ENCODE data around the gene SAMD11. TPM values are rescaled to one million over a fixed set of nuclear protein-coding genes. Genes with fewer than 3 reads are reported as not detected.

Gene SAMD11
- total RNA-seq, 1 donor from 2014 or later = 3.7 TPM

DNA sequence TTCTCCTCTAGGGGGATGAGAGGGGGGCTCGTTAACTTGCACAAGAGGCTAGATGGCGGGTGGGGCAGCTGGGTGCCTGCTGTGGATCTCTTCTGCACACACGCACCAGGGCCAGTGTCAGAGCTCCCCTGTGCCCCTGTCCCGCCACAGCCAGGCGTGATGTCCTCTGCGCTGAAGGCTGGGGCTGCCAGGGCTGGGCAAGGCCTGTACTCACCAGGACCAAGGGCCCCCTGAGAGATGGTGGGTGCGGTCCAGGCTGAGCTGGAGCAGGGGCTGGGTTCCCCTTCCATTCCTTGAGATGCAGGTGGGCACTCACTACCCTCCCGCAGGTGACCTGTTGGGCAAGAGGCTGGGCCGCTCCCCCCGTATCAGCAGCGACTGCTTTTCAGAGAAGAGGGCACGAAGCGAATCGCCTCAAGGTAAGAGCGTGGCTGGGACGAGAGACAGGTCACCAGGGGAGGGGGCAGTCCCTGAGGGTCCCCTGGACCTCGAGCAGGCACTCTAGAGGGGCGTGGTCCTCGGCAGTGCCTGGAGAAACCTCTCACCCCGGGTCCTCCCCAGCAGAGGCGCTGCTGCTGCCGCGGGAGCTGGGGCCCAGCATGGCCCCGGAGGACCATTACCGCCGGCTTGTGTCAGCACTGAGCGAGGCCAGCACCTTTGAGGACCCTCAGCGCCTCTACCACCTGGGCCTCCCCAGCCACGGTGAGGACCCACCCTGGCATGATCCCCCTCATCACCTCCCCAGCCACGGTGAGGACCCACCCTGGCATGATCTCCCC, 15.2 kb downstream of the SAMD11 start:
- Histone ChIP-seq H3K4me1 (ENCODE audit: control insufficient read depth in 3 of 3, insufficient read depth in 3 of 3, low read length in 3 of 3) (peaks cover 14 to 36% (median 33%) of the 10 kb centered on the region in 3 donors), H3K27ac (ENCODE audit: low read depth, low read length) (no peak overlapping the region), H3K27me3 (ENCODE audit: control insufficient read depth in 3 of 3, insufficient read depth in 3 of 3, low read length in 3 of 3) (peaks cover 41 to 68% (median 63%) of the 10 kb centered on the region in 3 donors)

GRCh38 chr1:939511-940106, 15.9 kb downstream of the SAMD11 start:
- Histone ChIP-seq H3K9ac (ENCODE audit: low read depth in 1 of 3, low read length in 3 of 3) (peak overlapping the region in 2 of 3 donors; percentile 23 to 68), H3K36me3 (ENCODE audit: control insufficient read depth in 3 of 3, insufficient read depth in 3 of 3, low read length in 3 of 3) (no peaks in the 10 kb centered on the region), H3K9me3 (ENCODE audit: control insufficient read depth in 3 of 3, low read length in 3 of 3) (no peaks in the 10 kb centered on the region), H3K27me3 (ENCODE audit: control insufficient read depth in 3 of 3, insufficient read depth in 3 of 3, low read length in 3 of 3) (peaks cover 41 to 68% (median 63%) of the 10 kb centered on the region in 3 donors), H3K27ac (ENCODE audit: low read depth, low read length) (no peak overlapping the region), H3K4me3 (ENCODE audit: low read length in 3 of 3) (peak overlapping the region; percentile 30 to 52 (median 49)), H3K4me1 (ENCODE audit: control insufficient read depth in 3 of 3, insufficient read depth in 3 of 3, low read length in 3 of 3) (peaks cover 14 to 36% (median 33%) of the 10 kb centered on the region in 3 donors)

More for the DNA sequence above, 15.2 kb downstream of the SAMD11 start:
- H3K36me3 ChIP-seq (ENCODE audit: control insufficient read depth in 3 of 3, insufficient read depth in 3 of 3, low read length in 3 of 3) = no peaks in the 10 kb centered on the region
- no peak overlapping the region for H3K4me3 ChIP-seq (ENCODE audit: low read length in 3 of 3)
- H3K9me3 ChIP-seq (ENCODE audit: control insufficient read depth in 3 of 3, low read length in 3 of 3) = no peaks in the 10 kb centered on the region
- H3K9ac ChIP-seq (ENCODE audit: low read depth in 1 of 3, low read length in 3 of 3) = peak overlapping the region in 1 of 3 donors; percentile 68

DNA sequence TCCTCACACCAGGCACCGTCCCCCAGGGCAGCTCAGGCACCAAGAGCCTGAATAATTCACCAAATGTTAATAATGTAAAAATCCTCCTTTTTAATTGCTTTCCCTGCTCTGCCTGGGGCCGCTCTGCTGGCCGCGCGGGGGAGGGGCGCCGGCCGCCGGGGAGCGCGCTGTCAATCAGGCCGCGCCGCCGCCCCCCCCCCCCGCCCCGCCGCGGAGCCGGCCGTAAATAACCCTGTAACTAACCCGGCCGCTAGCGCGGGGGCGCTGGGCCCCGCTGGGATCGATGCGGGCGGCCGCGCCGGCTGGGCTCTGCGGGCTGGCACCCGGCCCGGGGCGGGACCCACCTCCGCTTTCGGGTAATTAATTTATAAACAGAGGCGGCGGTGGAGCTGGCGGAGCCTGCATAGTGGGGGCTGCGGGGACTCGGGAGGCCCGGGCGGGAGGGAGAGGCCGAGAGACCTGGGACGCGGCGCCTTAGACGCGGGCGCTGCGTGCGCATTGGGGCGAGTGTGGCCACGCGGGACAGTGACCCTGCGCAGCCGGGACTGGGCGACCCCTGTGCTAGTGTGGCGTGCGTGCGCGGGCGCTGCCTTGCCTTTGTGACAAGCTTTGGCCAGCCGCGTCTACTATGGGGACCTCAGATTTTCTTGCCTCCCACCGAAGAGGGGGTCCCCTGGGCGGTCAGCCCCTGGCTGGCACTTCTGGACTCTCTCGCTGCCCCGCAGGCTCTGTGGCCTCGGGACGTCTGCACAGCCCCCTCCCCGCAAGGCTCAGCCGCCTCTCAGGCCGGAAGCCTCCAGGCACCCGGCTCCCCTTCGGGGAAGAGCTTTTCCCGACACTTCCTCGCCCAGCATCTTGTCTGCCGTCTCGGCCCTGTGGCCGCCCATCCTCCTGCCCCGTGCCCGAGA, 16.6 kb downstream of the SAMD11 start:
- peak overlapping the region; percentile 30 to 64 (median 52) for H3K4me3 ChIP-seq (ENCODE audit: low read length in 3 of 3)
- H3K9ac ChIP-seq (ENCODE audit: low read depth in 1 of 3, low read length in 3 of 3) = peak overlapping the region in 2 of 3 donors; percentile 50 to 68
- H3K9me3 ChIP-seq (ENCODE audit: control insufficient read depth in 3 of 3, low read length in 3 of 3) = no peaks in the 10 kb centered on the region
- H3K27me3 ChIP-seq (ENCODE audit: control insufficient read depth in 3 of 3, insufficient read depth in 3 of 3, low read length in 3 of 3) = peaks cover 35 to 62% (median 57%) of the 10 kb centered on the region in 3 donors
- H3K36me3 ChIP-seq (ENCODE audit: control insufficient read depth in 3 of 3, insufficient read depth in 3 of 3, low read length in 3 of 3) = peaks cover 0 to 5% (median 4%) of the 10 kb centered on the region in 3 donors
- peak overlapping the region; percentile 36 for H3K27ac ChIP-seq (ENCODE audit: low read depth, low read length)
- peaks cover 14 to 31% (median 28%) of the 10 kb centered on the region in 3 donors for H3K4me1 ChIP-seq (ENCODE audit: control insufficient read depth in 3 of 3, insufficient read depth in 3 of 3, low read length in 3 of 3)

- peak overlapping the region; percentile 36 for H3K27ac ChIP-seq (ENCODE audit: low read depth, low read length)
- no peak overlapping the region for H3K9ac ChIP-seq (ENCODE audit: low read depth in 1 of 3, low read length in 3 of 3)
- peaks cover 14 to 28% (median 22%) of the 10 kb centered on the region in 3 donors for H3K4me1 ChIP-seq (ENCODE audit: control insufficient read depth in 3 of 3, insufficient read depth in 3 of 3, low read length in 3 of 3)
- H3K36me3 ChIP-seq (ENCODE audit: control insufficient read depth in 3 of 3, insufficient read depth in 3 of 3, low read length in 3 of 3) = peaks cover 5 to 12% (median 11%) of the 10 kb centered on the region in 3 donors
- peaks cover 28 to 55% (median 50%) of the 10 kb centered on the region in 3 donors for H3K27me3 ChIP-seq (ENCODE audit: control insufficient read depth in 3 of 3, insufficient read depth in 3 of 3, low read length in 3 of 3)
- peak overlapping the region in 2 of 3 donors; percentile 13 to 32 for H3K4me3 ChIP-seq (ENCODE audit: low read length in 3 of 3)
- H3K9me3 ChIP-seq (ENCODE audit: control insufficient read depth in 3 of 3, low read length in 3 of 3) = no peaks in the 10 kb centered on the region
These were observed 17.4 kb downstream of the SAMD11 start for GRCh38 chr1:941015-941587.

DNA sequence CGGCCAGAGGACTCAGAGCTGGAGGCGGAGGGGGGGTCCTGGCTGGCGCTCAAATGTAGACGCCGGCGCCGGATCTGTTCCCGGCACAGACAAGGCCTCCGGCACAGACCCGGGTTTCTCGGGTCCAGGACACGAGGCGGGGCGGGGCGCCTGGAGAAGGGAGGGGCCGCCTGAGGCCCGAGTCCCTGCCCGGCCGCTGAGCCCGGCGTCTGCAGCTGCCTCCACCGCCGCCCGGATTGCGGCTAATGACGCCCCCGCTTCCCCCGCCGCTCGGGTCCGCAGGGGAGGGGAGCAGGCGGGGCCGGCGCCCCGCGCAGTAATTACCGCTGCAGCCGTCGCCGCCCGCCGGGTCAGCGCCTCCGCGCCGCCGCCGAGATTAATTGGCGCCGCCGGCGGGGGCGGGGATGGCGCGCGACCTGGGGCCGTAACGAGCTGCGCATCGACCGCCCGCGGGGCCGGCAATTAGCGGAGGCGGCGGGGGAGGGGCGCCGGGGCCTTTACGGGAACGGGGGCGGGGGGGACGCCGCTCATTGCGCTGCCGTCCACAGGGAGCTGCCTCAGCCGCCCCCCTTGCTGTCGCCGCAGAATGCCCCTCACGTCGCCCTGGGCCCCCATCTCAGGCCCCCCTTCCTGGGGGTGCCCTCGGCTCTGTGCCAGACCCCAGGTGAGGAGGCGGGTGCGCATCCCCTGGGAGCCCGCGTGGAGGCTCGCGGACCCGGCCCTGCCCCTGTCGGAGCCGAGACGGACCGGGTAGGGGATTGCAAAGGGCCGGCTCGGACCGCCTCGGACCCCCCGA, 18.1 kb downstream of the SAMD11 start:
- Histone ChIP-seq H3K4me3 (ENCODE audit: low read length in 3 of 3) (no peak overlapping the region), H3K27me3 (ENCODE audit: control insufficient read depth in 3 of 3, insufficient read depth in 3 of 3, low read length in 3 of 3) (peaks cover 22 to 48% (median 44%) of the 10 kb centered on the region in 3 donors), H3K27ac (ENCODE audit: low read depth, low read length) (no peak overlapping the region), H3K9ac (ENCODE audit: low read depth in 1 of 3, low read length in 3 of 3) (no peak overlapping the region), H3K4me1 (ENCODE audit: control insufficient read depth in 3 of 3, insufficient read depth in 3 of 3, low read length in 3 of 3) (peaks cover 14 to 28% (median 22%) of the 10 kb centered on the region in 3 donors), H3K36me3 (ENCODE audit: control insufficient read depth in 3 of 3, insufficient read depth in 3 of 3, low read length in 3 of 3) (peaks cover 9 to 16% (median 15%) of the 10 kb centered on the region in 3 donors), H3K9me3 (ENCODE audit: control insufficient read depth in 3 of 3, low read length in 3 of 3) (no peaks in the 10 kb centered on the region)

GRCh38 chr1:942411-942821, 18.7 kb downstream of the SAMD11 start:
- H3K9me3 ChIP-seq (ENCODE audit: control insufficient read depth in 3 of 3, low read length in 3 of 3) = no peaks in the 10 kb centered on the region
- H3K36me3 ChIP-seq (ENCODE audit: control insufficient read depth in 3 of 3, insufficient read depth in 3 of 3, low read length in 3 of 3) = peaks cover 15 to 21% (median 20%) of the 10 kb centered on the region in 3 donors
- no peak overlapping the region for H3K27ac ChIP-seq (ENCODE audit: low read depth, low read length)
- no peak overlapping the region for H3K4me3 ChIP-seq (ENCODE audit: low read length in 3 of 3)
- H3K9ac ChIP-seq (ENCODE audit: low read depth in 1 of 3, low read length in 3 of 3) = no peak overlapping the region
- H3K4me1 ChIP-seq (ENCODE audit: control insufficient read depth in 3 of 3, insufficient read depth in 3 of 3, low read length in 3 of 3) = peaks cover 14 to 28% (median 22%) of the 10 kb centered on the region in 3 donors
- H3K27me3 ChIP-seq (ENCODE audit: control insufficient read depth in 3 of 3, insufficient read depth in 3 of 3, low read length in 3 of 3) = peaks cover 18 to 44% (median 41%) of the 10 kb centered on the region in 3 donors

GRCh38 chr1:942864-943533, 19.3 kb downstream of the SAMD11 start:
- H3K4me3 ChIP-seq (ENCODE audit: low read length in 3 of 3) = no peak overlapping the region
- H3K36me3 ChIP-seq (ENCODE audit: control insufficient read depth in 3 of 3, insufficient read depth in 3 of 3, low read length in 3 of 3) = peaks cover 20 to 26% (median 26%) of the 10 kb centered on the region in 3 donors
- H3K27ac ChIP-seq (ENCODE audit: low read depth, low read length) = no peak overlapping the region
- peaks cover 14 to 28% (median 22%) of the 10 kb centered on the region in 3 donors for H3K4me1 ChIP-seq (ENCODE audit: control insufficient read depth in 3 of 3, insufficient read depth in 3 of 3, low read length in 3 of 3)
- no peak overlapping the region for H3K9ac ChIP-seq (ENCODE audit: low read depth in 1 of 3, low read length in 3 of 3)
- peaks cover 18 to 40% (median 37%) of the 10 kb centered on the region in 3 donors for H3K27me3 ChIP-seq (ENCODE audit: control insufficient read depth in 3 of 3, insufficient read depth in 3 of 3, low read length in 3 of 3)
- H3K9me3 ChIP-seq (ENCODE audit: control insufficient read depth in 3 of 3, low read length in 3 of 3) = no peaks in the 10 kb centered on the region

DNA sequence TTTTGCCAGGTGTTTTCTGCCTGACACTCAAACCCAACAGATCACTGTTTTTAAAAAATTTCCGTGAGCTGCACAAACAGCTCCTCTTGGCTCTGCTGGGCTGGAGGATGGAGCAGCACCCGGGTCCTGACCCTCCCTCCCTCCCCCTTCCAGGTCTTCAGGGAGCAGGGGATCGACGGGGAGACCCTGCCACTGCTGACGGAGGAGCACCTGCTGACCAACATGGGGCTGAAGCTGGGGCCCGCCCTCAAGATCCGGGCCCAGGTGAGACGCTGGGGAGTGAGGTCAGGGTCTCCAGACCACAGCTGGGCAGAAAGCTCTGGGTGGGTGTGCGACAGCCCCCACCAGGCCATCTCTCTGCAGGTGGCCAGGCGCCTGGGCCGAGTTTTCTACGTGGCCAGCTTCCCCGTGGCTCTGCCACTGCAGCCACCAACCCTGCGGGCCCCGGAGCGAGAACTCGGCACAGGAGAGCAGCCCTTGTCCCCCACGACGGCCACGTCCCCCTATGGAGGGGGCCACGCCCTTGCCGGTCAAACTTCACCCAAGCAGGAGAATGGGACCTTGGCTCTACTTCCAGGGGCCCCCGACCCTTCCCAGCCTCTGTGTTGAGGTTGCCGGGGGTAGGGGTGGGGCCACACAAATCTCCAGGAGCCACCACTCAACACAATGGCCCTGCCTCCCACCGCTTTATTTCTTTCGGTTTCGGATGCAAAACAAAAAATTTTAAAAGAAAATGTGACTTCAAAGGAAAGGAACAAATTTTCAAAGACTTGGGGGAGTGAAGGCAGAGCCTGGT, 20.0 kb downstream of the SAMD11 start:
- peaks cover 18 to 32% (median 29%) of the 10 kb centered on the region in 3 donors for H3K27me3 ChIP-seq (ENCODE audit: control insufficient read depth in 3 of 3, insufficient read depth in 3 of 3, low read length in 3 of 3)
- peaks cover 26 to 34% (median 32%) of the 10 kb centered on the region in 3 donors for H3K36me3 ChIP-seq (ENCODE audit: control insufficient read depth in 3 of 3, insufficient read depth in 3 of 3, low read length in 3 of 3)
- H3K4me3 ChIP-seq (ENCODE audit: low read length in 3 of 3) = no peak overlapping the region
- H3K4me1 ChIP-seq (ENCODE audit: control insufficient read depth in 3 of 3, insufficient read depth in 3 of 3, low read length in 3 of 3) = peaks cover 14 to 28% (median 22%) of the 10 kb centered on the region in 3 donors
- no peaks in the 10 kb centered on the region for H3K9me3 ChIP-seq (ENCODE audit: control insufficient read depth in 3 of 3, low read length in 3 of 3)
- no peak overlapping the region for H3K9ac ChIP-seq (ENCODE audit: low read depth in 1 of 3, low read length in 3 of 3)
- no peak overlapping the region for H3K27ac ChIP-seq (ENCODE audit: low read depth, low read length)
